AML-193 (cell line): Measurements from ENCODE around the gene NUP205.
"Not testable (repeated sequence)": the region's sequence is repeated elsewhere in the genome, so short reads cannot be mapped to it uniquely, and the experiment has no call there.

Source experiments
- DNase-seq, 2 experiments: peaks; one replicate each; lab custom pipeline; 2025; lab: John Stamatoyannopoulos, UW

NUP205 gene

DNA sequence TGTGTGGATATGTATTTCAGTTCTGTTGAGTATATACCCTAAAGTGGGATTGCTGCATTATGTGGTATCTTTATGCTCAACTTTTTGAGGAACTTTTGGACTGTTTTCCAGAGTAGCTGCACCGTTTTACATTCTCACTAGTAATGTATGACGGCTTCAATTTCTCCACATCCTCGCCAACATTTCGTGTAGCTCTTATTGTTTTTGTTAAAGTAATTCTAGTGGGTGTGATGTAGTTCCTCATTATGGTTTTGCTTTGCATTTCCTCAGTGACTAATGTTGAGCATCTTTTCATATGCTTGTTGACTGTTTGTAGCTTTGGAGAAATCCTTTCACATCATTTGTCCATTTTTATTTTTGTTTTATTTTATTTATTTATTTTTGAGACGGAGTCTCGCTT lies 109.1 kb downstream of the NUP205 start:
- DNase-seq, result peak; percentile 9 to 20

- DNase-seq, result not testable (repeated sequence)
These were observed 109.9 kb downstream of the NUP205 start for GRCh38 chr7:135667626-135668025.

DNA sequence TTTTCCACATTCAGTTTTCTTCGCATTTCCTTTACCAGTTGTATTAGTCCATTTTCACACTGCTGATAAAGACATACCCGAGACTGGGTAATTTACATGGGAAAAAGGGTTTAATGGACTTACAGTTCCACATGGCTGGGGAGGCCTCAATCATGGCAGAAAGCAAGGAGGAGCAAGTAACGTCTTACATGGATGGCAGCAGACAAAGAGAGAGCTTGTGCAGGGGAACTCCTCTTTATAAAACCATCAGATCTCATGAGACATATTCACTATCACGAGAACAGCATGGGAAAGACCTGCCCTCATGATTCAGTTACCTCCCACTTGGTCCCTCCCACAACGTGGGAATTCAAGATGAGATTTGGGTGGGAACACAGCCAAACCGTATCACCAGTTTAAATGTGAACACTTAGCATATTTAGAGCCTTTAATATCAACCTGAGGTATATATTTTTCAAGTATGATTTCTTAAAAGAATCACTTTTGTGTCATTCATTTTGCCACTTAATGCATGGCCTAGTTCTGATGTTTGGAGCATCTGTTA lies 111.2 kb downstream of the NUP205 start:
- not testable (repeated sequence) for DNase-seq

DNA sequence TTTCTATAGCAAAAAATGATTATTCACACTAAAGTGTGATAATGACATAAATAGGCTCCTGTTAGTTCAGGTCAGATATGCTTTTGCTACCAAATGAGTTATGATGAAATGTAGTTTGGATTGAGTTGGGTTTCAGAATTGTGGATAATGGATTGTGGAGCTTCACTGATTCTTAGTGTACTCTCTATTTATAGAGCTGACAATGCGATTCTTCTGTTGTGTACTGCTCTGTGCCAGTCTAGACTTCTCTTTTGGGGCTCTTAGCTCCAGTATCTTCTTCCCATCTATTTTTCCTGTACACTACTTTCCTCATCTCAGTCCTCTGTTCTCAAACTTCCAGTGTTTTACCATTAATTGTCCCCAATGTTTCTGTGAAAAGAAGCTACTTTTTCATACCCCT lies 112.1 kb downstream of the NUP205 start:
- DNase-seq, result no peak

DNA sequence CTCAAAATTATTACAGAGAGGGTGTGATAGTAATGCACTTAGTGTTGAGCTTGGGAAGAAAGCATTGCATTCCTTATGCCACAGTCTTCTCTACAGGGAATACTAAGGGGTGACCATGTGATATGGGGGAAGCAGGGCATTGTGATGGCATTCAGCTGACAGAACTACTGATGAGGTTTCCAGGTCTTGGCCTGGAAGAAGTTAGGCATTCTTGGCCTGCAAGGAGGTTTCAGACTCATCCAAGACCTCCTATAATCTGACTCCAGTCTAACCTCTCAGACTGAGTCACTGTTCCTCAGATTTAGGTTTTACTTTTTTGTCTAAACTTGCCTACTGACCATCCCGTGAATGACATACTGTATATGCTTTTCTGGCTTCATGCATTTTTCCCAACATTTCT lies 112.5 kb downstream of the NUP205 start:
- no peak for DNase-seq

DNA sequence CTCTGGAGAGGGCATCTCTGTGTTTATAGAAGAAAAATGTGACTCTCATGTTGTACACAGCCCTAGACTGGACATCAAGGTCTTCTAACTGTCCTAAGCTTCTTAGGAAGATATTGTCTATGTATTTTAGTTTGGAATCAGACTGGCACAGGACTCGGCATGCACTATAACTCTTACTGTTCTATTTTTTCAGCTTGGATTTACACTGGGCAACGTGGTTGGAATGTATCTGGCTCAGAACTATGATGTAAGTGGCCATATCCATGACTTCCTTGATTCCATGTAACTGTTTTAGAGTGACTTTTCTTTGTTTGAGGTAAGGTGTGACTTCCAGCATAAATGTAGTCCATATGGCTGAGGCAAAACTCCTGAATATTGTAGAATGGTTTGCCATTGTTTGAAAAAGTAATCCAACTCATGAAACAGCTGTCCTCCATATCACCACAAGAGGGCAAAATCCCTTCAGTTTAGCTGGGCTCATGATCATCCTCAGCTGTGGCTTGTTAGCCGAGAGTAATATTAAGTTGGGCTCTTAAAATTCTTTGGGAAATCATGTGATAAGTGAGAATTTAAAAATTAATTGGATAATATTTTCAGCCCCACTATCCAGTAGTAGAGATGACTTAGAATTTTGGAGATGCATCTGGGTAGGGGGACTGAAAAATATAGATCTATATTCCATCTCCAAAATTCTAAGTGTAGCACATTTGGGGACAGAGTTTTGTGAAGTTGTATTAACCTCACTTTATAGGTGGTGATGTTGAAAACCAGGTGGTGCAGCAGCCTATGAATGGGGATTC lies 115.0 kb downstream of the NUP205 start:
- DNase-seq, result peak; percentile 36 to 40

DNA sequence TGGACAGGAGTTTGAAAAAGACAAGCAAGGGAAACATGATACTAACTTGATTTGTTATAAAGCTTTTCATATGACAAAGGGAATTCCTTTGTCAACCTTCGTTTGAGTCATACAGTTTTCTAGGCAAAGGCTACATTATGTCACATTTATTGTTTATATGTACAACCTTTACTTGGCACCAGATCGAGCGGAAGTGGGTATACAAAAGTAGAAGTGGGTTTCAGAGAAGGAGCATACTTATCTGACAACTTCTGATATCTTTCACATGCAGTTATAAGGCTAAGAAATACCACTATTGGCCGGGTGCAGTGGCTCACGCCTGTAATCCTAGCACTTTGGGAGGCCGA lies 115.6 kb downstream of the NUP205 start:
- no peak for DNase-seq

DNA sequence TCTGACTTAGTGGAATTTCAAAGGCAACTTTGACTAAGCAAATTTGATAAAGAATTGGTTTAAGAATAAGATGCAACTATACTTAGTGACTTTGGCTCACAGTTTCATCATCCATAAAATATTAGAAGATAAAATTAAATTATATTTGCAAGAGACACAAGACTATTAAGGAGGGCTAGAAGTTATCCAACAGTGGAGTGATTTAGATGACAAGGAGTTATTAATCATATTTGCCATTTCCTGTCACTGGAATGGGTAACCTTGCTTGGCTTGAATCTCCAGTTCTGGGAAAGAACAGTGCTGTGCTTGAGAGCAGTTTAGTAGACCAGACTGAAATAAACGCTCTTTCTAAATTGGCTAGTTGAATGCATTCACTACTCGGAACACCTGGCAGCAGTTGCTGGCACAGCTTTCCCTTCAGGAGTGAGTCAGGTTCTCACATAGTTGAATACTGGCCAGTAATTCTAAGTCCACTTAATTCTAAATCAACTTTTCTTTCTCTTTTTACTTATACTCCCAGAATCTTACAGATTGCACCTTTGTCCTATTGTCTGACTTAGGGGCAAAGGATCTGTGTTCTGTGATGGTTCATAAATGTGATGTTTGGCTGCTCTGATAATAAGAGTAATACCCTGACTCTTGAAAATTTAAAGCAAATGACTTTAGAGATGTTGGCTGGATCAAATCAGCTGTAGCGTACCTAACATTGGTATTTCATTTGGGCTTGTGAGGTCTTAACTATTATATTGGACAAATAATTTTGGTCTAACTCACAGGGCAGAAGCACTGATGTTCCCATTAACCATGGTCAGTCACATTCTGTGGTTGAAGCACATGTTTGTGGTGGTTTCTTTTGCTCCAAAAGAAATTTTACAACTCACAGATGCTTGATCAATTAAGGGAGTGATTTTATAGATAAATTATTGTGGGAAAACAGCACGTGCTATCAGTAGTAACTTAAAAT lies 121.2 kb downstream of the NUP205 start:
- no peak for DNase-seq

DNA sequence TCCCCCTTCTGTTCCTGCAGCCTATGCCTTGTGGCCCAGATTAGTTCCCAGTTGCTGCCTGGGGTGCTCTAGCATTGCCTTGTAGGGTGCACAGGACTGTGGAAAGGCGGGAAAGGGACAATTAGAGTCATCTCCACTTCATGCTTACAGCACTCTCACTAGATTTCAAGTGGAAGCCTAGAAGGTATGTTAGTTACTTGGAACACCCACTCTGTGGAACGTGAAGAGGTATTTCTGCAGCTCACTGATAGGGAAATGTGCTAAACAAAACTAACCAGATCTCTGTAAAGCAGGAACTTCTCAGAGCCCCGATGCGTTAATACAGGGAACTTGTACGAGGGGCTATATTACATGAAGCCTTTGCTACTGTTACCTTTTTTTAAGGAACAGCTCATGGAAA lies 124.0 kb downstream of the NUP205 start:
- DNase-seq, result no peak

GRCh38 chr7:135682191-135682590 lies 124.5 kb downstream of the NUP205 start:
- DNase-seq, result no peak

DNA sequence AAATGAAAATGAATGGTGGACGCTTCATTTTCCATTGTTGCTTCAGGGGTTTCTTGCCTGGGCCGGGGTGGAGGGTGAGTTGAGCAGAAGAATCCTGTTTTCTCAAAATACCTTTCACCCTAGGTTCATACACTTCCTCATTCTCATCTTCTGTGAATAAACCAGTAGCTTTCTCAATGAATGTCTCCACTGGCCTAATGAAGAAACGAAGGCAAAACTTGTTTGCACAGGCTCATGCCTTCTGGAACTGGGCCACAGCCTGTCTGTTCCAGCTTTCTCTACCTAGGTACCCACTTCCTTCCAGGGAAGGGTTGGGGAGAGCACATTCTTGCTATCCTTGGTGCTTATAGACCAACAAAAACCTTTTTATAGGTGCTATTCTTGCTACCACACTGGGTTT lies 125.9 kb downstream of the NUP205 start:
- no peak for DNase-seq

DNA sequence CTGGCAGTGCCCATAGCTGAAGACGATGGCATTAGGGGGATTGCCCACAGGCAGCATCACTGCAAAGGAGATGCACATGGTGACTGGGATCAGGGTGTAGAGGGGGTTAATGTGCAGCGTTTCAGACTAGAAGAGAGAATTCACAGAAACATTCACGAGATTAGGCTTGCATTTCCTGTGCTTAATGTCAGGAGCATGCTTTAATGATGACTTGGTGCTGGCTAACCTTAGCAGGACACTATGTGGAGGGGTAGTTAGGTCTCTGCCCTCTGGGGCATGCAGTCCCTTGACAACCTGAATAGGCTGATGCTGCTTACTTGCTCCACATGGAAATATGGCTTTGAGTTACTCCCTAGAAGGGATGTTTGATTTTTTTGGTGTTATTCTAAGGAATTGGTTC lies 126.4 kb downstream of the NUP205 start:
- no peak for DNase-seq

- no peak for DNase-seq
These were observed 127.0 kb downstream of the NUP205 start for GRCh38 chr7:135684699-135685098.

DNA sequence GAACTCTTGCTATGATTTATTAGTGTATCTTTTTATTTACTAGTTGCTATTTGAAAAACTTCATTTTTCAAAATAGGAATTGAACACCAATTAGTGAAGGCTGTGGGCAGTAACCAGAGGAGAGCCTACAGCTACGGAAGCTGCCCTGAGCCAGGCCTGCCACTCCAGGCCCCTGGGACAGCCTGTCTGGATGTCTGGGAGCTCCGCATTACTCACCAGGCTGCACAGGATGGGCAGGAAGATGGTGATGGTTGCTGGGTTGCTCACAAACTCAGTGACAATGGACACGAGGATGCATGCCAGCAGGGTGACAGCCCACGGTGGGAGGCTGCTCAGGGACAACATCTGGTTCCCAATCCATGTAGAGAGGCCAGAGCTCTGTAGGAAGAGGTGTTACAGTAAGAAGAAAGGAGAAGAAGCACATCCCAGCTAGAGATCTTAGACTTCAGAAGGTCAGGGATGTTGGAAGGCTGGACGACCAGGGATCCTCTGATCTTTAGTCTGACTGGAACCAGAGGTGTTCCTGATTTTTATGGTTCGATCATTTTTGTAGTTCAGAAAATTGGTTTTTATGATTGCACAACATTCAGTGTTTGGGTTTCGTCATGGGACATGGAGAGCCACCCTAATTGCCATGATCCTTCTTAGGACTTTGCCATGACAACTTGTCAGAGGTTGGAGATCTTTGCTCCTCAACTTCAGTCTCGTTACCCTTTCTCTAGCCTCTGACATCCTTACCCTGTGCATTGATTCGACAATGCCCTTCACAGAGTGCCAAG lies 127.8 kb downstream of the NUP205 start:
- no peak for DNase-seq

GRCh38 chr7:135687466-135687865 lies 129.7 kb downstream of the NUP205 start:
- DNase-seq, result no peak

DNA sequence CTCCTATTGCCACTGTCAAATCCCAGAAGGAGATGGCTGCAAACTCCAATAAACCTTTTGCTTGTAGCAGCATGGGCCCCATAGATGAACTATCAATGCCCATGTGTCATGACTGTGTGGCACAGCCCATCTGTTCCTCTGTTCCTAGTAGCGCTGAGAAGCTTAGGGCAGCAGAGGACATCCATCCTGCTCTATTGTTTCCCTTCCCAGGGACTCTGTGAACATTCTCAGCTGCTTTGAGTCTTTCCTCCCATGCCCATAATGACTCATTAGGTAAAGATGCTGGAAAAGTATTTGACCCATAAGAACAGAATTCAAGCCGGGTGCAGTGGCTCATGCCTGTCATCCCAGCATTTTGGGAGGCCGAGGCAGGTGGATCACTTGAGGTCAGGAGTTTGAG lies 132.8 kb downstream of the NUP205 start:
- DNase-seq, result no peak

- no peak for DNase-seq
These were observed 134.3 kb downstream of the NUP205 start for GRCh38 chr7:135692055-135692454.

- DNase-seq, result not testable (repeated sequence)
These were observed 134.9 kb downstream of the NUP205 start for GRCh38 chr7:135692606-135693005.

DNA sequence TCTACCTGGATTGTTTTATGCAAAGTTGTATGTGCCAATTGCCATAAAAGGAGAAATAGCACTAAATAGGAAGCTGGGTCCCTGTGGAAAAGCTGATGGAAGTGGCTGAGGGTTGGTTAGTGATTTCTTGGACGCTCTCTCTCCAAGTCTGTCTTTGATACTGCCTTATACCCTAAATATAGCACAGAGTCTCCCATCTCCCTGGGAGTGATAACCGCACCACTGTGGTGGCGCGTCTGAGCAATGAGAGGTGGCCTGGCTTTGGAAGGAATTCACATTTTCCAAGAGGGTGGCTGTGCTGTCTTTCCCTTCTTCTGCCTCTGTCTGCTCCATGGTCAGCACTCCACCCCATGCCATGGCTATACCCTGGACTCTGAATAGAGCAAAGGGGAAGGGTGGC lies 135.8 kb downstream of the NUP205 start:
- DNase-seq, result no peak

GRCh38 chr7:135697276-135698049 lies 139.7 kb downstream of the NUP205 start:
- DNase-seq, result no peak
